GM19239 (cell line): ENCODE measurements around the gene LPP.
"Not testable (repeated sequence)": the region's sequence is repeated elsewhere in the genome, so short reads cannot be mapped to it uniquely, and the experiment has no call there.

ENCODE experiments used
- DNase-seq: peaks from one replicate; pipeline ENCODE4 v3.0.0; 2011; ENCODE audit warnings: low spot score; ENCODE audit not compliant: insufficient read length
- FAIRE-seq: peaks from 2 replicates; lab custom pipeline; 2011; peaks lifted over from hg19 to GRCh38; lab: Jason Lieb, UNC

Gene LPP

GRCh38 chr3:188404124-188404523, 250.2 kb downstream of the LPP start:
- DNase-seq (no peak), FAIRE-seq (no peak)

GRCh38 chr3:188404701-188405100, 250.7 kb downstream of the LPP start:
- DNase-seq (no peak), FAIRE-seq (no peak)

GRCh38 chr3:188407158-188407880, 253.4 kb downstream of the LPP start:
- no peak for FAIRE-seq
- no peak for DNase-seq

- no peak for DNase-seq
- no peak for FAIRE-seq
Measured at GRCh38 chr3:188408831-188409230, 254.9 kb downstream of the LPP start.

GRCh38 chr3:188411750-188412149, 257.8 kb downstream of the LPP start:
- no peak for DNase-seq
- no peak for FAIRE-seq

- FAIRE-seq (no peak), DNase-seq (no peak)
Measured at GRCh38 chr3:188415196-188415595, 261.2 kb downstream of the LPP start.

- DNase-seq (no peak), FAIRE-seq (no peak)
Measured at GRCh38 chr3:188416041-188416440, 262.1 kb downstream of the LPP start.

GRCh38 chr3:188417271-188417696, 263.3 kb downstream of the LPP start:
- FAIRE-seq (no peak), DNase-seq (no peak)

GRCh38 chr3:188417766-188418165, 263.8 kb downstream of the LPP start:
- DNase-seq (no peak), FAIRE-seq (no peak)

- no peak for DNase-seq
- FAIRE-seq: no peak
Measured at GRCh38 chr3:188421151-188421821, 267.3 kb downstream of the LPP start.

- FAIRE-seq: peak; percentile 76
Measured at GRCh38 chr3:188421836-188422540, 268.0 kb downstream of the LPP start.

GRCh38 chr3:188427981-188428380, 274.0 kb downstream of the LPP start:
- DNase-seq, FAIRE-seq: not testable (repeated sequence)

More at GRCh38 chr3:188421836-188422540, 268.0 kb downstream of the LPP start:
- DNase-seq: no peak

GRCh38 chr3:188431040-188431439, 277.1 kb downstream of the LPP start:
- DNase-seq (no peak), FAIRE-seq (no peak)

- DNase-seq (no peak), FAIRE-seq (no peak)
Measured at GRCh38 chr3:188431553-188431952, 277.6 kb downstream of the LPP start.

GRCh38 chr3:188432802-188433520, 279.0 kb downstream of the LPP start:
- DNase-seq (no peak), FAIRE-seq (no peak)

- FAIRE-seq (no peak), DNase-seq (no peak)
Measured at GRCh38 chr3:188433521-188434150, 279.7 kb downstream of the LPP start.

GRCh38 chr3:188434594-188434993, 280.6 kb downstream of the LPP start:
- FAIRE-seq: no peak

GRCh38 chr3:188435266-188435665, 281.3 kb downstream of the LPP start:
- FAIRE-seq (no peak), DNase-seq (no peak)

More at GRCh38 chr3:188434594-188434993, 280.6 kb downstream of the LPP start:
- no peak for DNase-seq

- FAIRE-seq (no peak), DNase-seq (no peak)
Measured at GRCh38 chr3:188437926-188438325, 284.0 kb downstream of the LPP start.

- DNase-seq (no peak), FAIRE-seq (no peak)
Measured at GRCh38 chr3:188439080-188439479, 285.1 kb downstream of the LPP start.
